ENCODE data around the gene GPRIN3. TPM values are rescaled to one million over a fixed set of nuclear protein-coding genes. Genes with fewer than 3 reads are reported as not detected.

Gene GPRIN3
- total and polyA plus RNA-seq, 2 experiments from 2014 or later = 0.74 to 3.2 TPM

DNA sequence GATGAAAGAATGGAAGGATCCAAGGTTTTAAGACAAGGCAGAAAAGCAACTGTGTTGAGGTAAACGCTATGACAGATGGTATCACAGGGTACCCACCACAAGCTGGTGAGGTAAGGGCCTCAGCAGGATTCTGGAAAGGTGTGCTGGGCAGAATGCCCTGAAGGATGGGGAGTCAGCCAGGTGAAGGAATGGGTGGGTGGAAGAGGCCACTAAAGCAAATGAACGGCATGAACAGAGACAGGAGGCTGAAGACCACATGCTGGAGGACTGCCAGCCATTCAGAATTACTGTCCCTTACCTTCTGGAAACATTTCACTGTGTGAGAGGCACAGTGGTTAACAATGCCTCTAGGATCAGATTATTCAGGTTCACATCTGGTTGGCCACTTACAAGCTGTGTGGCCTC lies 23.6 kb downstream of the GPRIN3 start (continued):
- TF ChIP-seq, protein P1, sequence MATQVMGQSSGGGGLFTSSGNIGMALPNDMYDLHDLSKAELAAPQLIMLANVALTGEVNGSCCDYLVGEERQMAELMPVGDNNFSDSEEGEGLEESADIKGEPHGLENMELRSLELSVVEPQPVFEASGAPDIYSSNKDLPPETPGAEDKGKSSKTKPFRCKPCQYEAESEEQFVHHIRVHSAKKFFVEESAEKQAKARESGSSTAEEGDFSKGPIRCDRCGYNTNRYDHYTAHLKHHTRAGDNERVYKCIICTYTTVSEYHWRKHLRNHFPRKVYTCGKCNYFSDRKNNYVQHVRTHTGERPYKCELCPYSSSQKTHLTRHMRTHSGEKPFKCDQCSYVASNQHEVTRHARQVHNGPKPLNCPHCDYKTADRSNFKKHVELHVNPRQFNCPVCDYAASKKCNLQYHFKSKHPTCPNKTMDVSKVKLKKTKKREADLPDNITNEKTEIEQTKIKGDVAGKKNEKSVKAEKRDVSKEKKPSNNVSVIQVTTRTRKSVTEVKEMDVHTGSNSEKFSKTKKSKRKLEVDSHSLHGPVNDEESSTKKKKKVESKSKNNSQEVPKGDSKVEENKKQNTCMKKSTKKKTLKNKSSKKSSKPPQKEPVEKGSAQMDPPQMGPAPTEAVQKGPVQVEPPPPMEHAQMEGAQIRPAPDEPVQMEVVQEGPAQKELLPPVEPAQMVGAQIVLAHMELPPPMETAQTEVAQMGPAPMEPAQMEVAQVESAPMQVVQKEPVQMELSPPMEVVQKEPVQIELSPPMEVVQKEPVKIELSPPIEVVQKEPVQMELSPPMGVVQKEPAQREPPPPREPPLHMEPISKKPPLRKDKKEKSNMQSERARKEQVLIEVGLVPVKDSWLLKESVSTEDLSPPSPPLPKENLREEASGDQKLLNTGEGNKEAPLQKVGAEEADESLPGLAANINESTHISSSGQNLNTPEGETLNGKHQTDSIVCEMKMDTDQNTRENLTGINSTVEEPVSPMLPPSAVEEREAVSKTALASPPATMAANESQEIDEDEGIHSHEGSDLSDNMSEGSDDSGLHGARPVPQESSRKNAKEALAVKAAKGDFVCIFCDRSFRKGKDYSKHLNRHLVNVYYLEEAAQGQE (IDR thresholded peaks at IDR 0.05; ENCODE audit: unreplicated experiment) = no peak
- no peak for TF ChIP-seq ZNF331 (CRISPR knock-in tag; IDR thresholded peaks at IDR 0.05; ENCODE audit: low read depth)
- no peak for TF ChIP-seq ZNF114 (CRISPR knock-in tag; IDR thresholded peaks at IDR 0.05)
- no peak for TF ChIP-seq EZH2 (IDR thresholded peaks at IDR 0.05; ENCODE audit: low read depth, unreplicated experiment)
- TF ChIP-seq, protein P2, sequence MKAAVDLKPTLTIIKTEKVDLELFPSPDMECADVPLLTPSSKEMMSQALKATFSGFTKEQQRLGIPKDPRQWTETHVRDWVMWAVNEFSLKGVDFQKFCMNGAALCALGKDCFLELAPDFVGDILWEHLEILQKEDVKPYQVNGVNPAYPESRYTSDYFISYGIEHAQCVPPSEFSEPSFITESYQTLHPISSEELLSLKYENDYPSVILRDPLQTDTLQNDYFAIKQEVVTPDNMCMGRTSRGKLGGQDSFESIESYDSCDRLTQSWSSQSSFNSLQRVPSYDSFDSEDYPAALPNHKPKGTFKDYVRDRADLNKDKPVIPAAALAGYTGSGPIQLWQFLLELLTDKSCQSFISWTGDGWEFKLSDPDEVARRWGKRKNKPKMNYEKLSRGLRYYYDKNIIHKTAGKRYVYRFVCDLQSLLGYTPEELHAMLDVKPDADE (IDR thresholded peaks at IDR 0.05) = no peak
- no peak for TF ChIP-seq JUNB (IDR thresholded peaks at IDR 0.05; ENCODE audit: unreplicated experiment)
- no peak for TF ChIP-seq CREB1 (CRISPR knock-in tag; IDR thresholded peaks at IDR 0.05; ENCODE audit: low read depth)
- TF ChIP-seq EZH2phosphoT487 (IDR thresholded peaks at IDR 0.05; ENCODE audit: unreplicated experiment) = no peak
- TF ChIP-seq, protein P3, sequence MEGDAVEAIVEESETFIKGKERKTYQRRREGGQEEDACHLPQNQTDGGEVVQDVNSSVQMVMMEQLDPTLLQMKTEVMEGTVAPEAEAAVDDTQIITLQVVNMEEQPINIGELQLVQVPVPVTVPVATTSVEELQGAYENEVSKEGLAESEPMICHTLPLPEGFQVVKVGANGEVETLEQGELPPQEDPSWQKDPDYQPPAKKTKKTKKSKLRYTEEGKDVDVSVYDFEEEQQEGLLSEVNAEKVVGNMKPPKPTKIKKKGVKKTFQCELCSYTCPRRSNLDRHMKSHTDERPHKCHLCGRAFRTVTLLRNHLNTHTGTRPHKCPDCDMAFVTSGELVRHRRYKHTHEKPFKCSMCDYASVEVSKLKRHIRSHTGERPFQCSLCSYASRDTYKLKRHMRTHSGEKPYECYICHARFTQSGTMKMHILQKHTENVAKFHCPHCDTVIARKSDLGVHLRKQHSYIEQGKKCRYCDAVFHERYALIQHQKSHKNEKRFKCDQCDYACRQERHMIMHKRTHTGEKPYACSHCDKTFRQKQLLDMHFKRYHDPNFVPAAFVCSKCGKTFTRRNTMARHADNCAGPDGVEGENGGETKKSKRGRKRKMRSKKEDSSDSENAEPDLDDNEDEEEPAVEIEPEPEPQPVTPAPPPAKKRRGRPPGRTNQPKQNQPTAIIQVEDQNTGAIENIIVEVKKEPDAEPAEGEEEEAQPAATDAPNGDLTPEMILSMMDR (conservative IDR thresholded peaks at IDR 0.05; ENCODE audit: low read depth in 2 of 2) = no peak

DNA sequence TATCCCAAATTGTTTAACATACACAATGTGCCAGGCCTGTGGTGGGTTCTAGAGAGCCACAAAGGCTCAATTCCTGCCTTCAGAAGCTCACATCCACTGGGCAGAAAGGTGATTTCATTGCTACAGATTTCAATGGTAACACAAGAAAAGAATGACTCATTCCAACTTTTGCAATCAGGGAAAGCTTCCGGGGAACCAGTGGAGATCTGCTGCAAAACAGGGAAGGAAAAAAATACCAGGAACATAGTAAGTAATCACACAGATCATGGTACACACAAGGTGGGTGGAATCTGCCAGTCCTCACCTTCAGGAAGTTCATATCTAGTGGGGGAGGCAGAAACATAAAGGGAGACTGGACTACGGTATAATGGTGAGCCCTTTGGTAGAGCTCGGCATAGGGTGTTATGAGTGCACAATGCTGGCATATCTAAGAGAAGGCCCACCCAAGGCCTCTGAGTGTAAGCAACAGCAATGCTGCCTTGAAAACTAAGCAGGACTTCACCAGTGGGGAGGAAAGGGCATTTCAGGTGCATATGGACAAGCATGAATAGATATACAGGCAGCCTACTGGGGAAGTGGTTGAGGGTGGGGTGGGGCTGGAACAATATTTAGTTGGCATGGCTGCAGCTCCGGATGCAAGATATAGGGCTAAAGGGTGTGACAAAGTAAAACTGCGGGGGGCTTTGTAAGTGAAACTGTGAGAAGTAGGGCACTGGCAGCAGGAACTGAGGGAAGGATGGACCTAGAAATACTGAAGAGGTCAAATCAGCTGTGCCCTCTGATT lies 24.2 kb downstream of the GPRIN3 start:
- H3K36me3 Mint-ChIP-seq (ENCODE audit: low read depth) = no peaks in the 10 kb centered on the region
- Histone ChIP-seq H3K4me3 (no peak overlapping the region), H3K9me2 (ENCODE audit: insufficient read depth) (no peaks in the 10 kb centered on the region), H3K27me3 (ENCODE audit: insufficient read depth) (no peaks in the 10 kb centered on the region), H3F3A (replicated peaks; ENCODE audit: low read depth) (no peaks in the 10 kb centered on the region), H3K4me2 (peak overlapping the region; percentile 59; the same call in 1 of the 2 replicates), H3K79me2 (replicated peaks; ENCODE audit: insufficient read depth) (no peaks in the 10 kb centered on the region), H4K20me1 (replicated peaks; ENCODE audit: insufficient read depth) (no peaks in the 10 kb centered on the region), H2AFZ (no peak overlapping the region), H3K4me1 (ENCODE audit: insufficient read depth) (peaks cover 26% of the 10 kb centered on the region), H3K36me3 (ENCODE audit: insufficient read depth) (no peaks in the 10 kb centered on the region), H3K27ac (ENCODE audit: low read depth) (no peak overlapping the region)
- DNase-seq (ENCODE audit: low spot score) = no peak
- no peaks in the 10 kb centered on the region for H3K27me3 Mint-ChIP-seq (ENCODE audit: insufficient read depth, low read depth, poor library complexity)
- H3K27ac Mint-ChIP-seq = peak overlapping the region; percentile 9; the same call in 1 of the 2 replicates
- no peak for ATAC-seq
- H3K4me1 Mint-ChIP-seq = peaks cover 25% of the 10 kb centered on the region
- no peak overlapping the region for H3K4me3 Mint-ChIP-seq
- H3K9me3 Mint-ChIP-seq = no peaks in the 10 kb centered on the region; the same call in 2 of the 3 replicates
- TF ChIP-seq, protein P2 (IDR thresholded peaks at IDR 0.05) = no peak
- TF ChIP-seq CREB1 (CRISPR knock-in tag; IDR thresholded peaks at IDR 0.05; ENCODE audit: low read depth) (no peak), ZNF331 (CRISPR knock-in tag; IDR thresholded peaks at IDR 0.05; ENCODE audit: low read depth) (no peak), POLR2AphosphoS5 (IDR thresholded peaks at IDR 0.05; ENCODE audit: low read depth) (no peak), STAT1 (IDR thresholded peaks at IDR 0.05; ENCODE audit: unreplicated experiment) (no peak), JUNB (IDR thresholded peaks at IDR 0.05; ENCODE audit: unreplicated experiment) (no peak)
- TF ChIP-seq, protein P3 (conservative IDR thresholded peaks at IDR 0.05; ENCODE audit: low read depth in 2 of 2) = no peak

Measured in GM23338 (cell line).